ENCODE results near the gene DAW1. TPM values are rescaled to one million over a fixed set of nuclear protein-coding genes. Genes with fewer than 3 reads are reported as not detected.

DAW1 gene
- total and polyA plus RNA-seq, 2 of the 13 experiments (the other 11 are each of a cell fraction or from before 2014, with no cell fraction given) = not detected

DNA sequence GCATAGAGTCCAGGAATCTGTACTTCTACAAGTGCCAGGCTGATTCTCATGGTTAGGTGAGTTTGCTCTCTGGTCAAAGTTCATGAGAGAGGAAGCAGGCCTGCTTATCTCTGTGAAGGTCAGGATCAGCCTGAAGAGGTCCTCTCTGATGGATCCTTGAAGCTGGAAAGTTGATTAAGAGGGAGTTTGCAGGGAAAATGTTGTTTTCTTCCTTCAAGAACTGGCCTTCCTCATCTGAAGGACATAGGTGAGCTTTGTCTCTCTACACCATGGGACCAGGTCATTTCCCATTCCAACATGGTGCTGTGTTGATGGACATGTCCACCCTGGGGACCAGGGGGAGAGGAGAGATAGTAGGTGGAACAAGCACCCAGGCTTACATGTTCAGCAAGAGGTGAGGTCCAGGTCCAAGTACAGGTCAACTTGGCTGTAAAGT lies 42.9 kb upstream of the DAW1 start (continued):
- no peak for TF ChIP-seq NFYB (CRISPR knock-in tag; IDR thresholded peaks at IDR 0.05)
- no peak for TF ChIP-seq ZBTB7A (CRISPR knock-in tag; IDR thresholded peaks at IDR 0.05)
- TF ChIP-seq NAIF1 (CRISPR knock-in tag; IDR thresholded peaks at IDR 0.05; ENCODE audit: borderline replicate concordance) = no peak
- peak; percentile 69 for TF ChIP-seq RXRB (CRISPR knock-in tag; IDR thresholded peaks at IDR 0.05; ENCODE audit: borderline replicate concordance)
- TF ChIP-seq RFX5 (IDR thresholded peaks at IDR 0.05; ENCODE audit: low read depth, low read length) = no peak
- TF ChIP-seq ZMAT5 (CRISPR knock-in tag; IDR thresholded peaks at IDR 0.05; ENCODE audit: borderline replicate concordance, low read depth) = no peak
- TF ChIP-seq MAFG (CRISPR knock-in tag; IDR thresholded peaks at IDR 0.05) = no peak
- TF ChIP-seq, protein P1, sequence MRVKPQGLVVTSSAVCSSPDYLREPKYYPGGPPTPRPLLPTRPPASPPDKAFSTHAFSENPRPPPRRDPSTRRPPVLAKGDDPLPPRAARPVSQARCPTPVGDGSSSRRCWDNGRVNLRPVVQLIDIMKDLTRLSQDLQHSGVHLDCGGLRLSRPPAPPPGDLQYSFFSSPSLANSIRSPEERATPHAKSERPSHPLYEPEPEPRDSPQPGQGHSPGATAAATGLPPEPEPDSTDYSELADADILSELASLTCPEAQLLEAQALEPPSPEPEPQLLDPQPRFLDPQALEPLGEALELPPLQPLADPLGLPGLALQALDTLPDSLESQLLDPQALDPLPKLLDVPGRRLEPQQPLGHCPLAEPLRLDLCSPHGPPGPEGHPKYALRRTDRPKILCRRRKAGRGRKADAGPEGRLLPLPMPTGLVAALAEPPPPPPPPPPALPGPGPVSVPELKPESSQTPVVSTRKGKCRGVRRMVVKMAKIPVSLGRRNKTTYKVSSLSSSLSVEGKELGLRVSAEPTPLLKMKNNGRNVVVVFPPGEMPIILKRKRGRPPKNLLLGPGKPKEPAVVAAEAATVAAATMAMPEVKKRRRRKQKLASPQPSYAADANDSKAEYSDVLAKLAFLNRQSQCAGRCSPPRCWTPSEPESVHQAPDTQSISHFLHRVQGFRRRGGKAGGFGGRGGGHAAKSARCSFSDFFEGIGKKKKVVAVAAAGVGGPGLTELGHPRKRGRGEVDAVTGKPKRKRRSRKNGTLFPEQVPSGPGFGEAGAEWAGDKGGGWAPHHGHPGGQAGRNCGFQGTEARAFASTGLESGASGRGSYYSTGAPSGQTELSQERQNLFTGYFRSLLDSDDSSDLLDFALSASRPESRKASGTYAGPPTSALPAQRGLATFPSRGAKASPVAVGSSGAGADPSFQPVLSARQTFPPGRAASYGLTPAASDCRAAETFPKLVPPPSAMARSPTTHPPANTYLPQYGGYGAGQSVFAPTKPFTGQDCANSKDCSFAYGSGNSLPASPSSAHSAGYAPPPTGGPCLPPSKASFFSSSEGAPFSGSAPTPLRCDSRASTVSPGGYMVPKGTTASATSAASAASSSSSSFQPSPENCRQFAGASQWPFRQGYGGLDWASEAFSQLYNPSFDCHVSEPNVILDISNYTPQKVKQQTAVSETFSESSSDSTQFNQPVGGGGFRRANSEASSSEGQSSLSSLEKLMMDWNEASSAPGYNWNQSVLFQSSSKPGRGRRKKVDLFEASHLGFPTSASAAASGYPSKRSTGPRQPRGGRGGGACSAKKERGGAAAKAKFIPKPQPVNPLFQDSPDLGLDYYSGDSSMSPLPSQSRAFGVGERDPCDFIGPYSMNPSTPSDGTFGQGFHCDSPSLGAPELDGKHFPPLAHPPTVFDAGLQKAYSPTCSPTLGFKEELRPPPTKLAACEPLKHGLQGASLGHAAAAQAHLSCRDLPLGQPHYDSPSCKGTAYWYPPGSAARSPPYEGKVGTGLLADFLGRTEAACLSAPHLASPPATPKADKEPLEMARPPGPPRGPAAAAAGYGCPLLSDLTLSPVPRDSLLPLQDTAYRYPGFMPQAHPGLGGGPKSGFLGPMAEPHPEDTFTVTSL (CRISPR knock-in tag; IDR thresholded peaks at IDR 0.05; ENCODE audit: borderline replicate concordance) = peak; percentile 71; the same call in 1 of the 2 replicates
- no peak for TF ChIP-seq SALL2 (CRISPR knock-in tag; IDR thresholded peaks at IDR 0.05)
- no peak for TF ChIP-seq SP1 (IDR thresholded peaks at IDR 0.05)
- TF ChIP-seq SP1 (CRISPR knock-in tag; IDR thresholded peaks at IDR 0.05) = no peak
- no peak for TF ChIP-seq HOXA5 (CRISPR knock-in tag; IDR thresholded peaks at IDR 0.05)
- TF ChIP-seq FOXK1 (CRISPR knock-in tag; IDR thresholded peaks at IDR 0.05; ENCODE audit: borderline replicate concordance, low read depth) = no peak; the same call in 1 of the 2 replicates
- TF ChIP-seq XBP1 (CRISPR knock-in tag; IDR thresholded peaks at IDR 0.05) = no peak
- TF ChIP-seq, protein P2, sequence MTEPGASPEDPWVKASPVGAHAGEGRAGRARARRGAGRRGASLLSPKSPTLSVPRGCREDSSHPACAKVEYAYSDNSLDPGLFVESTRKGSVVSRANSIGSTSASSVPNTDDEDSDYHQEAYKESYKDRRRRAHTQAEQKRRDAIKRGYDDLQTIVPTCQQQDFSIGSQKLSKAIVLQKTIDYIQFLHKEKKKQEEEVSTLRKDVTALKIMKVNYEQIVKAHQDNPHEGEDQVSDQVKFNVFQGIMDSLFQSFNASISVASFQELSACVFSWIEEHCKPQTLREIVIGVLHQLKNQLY (CRISPR knock-in tag; IDR thresholded peaks at IDR 0.05) = no peak
- peak; percentile 50; the same call in 1 of the 2 replicates for TF ChIP-seq ZNF788 (CRISPR knock-in tag; IDR thresholded peaks at IDR 0.05; ENCODE audit: borderline replicate concordance)
- TF ChIP-seq, protein P3, sequence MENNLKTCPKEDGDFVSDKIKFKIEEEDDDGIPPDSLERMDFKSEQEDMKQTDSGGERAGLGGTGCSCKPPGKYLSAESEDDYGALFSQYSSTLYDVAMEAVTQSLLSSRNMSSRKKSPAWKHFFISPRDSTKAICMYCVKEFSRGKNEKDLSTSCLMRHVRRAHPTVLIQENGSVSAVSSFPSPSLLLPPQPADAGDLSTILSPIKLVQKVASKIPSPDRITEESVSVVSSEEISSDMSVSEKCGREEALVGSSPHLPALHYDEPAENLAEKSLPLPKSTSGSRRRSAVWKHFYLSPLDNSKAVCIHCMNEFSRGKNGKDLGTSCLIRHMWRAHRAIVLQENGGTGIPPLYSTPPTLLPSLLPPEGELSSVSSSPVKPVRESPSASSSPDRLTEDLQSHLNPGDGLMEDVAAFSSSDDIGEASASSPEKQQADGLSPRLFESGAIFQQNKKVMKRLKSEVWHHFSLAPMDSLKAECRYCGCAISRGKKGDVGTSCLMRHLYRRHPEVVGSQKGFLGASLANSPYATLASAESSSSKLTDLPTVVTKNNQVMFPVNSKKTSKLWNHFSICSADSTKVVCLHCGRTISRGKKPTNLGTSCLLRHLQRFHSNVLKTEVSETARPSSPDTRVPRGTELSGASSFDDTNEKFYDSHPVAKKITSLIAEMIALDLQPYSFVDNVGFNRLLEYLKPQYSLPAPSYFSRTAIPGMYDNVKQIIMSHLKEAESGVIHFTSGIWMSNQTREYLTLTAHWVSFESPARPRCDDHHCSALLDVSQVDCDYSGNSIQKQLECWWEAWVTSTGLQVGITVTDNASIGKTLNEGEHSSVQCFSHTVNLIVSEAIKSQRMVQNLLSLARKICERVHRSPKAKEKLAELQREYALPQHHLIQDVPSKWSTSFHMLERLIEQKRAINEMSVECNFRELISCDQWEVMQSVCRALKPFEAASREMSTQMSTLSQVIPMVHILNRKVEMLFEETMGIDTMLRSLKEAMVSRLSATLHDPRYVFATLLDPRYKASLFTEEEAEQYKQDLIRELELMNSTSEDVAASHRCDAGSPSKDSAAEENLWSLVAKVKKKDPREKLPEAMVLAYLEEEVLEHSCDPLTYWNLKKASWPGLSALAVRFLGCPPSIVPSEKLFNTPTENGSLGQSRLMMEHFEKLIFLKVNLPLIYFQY (CRISPR knock-in tag; IDR thresholded peaks at IDR 0.05; ENCODE audit: borderline replicate concordance) = no peak
- TF ChIP-seq HBP1 (CRISPR knock-in tag; IDR thresholded peaks at IDR 0.05; ENCODE audit: low read depth) = peak; percentile 38; the same call in 1 of the 2 replicates
- no peak for TF ChIP-seq KDM5B (CRISPR knock-in tag; IDR thresholded peaks at IDR 0.05; ENCODE audit: borderline replicate concordance)

Data from HepG2 (cell line).